Breast epithelium (tissue), 4 donors: ENCODE results near the gene ACSL1. TPM values are rescaled to one million over a fixed set of nuclear protein-coding genes. Genes with fewer than 3 reads are reported as not detected.
"Not testable (repeated sequence)": the region's sequence is repeated elsewhere in the genome, so short reads cannot be mapped to it uniquely, and the experiment has no call there.

Experiments
- DNase-seq, 2 donors: peaks; one replicate each; pipeline ENCODE4 v3.0.0-alpha.2; 2019; ENCODE audit warnings: low spot score in 2 of 2
- H3K27ac ChIP-seq, 2 donors: fragments of 200-600 bp; sonication (generic) in 1 of 2; one replicate each; pipeline ENCODE4 v1.5.1; 2016 to 2019; ENCODE audit warnings: mild to moderate bottlenecking in 1 of 2
- H3K27me3 ChIP-seq, 2 donors: fragments of 200-600 bp; sonication (generic) in 1 of 2; one replicate each; pipeline versions ENCODE4 v1.5.1 to v1.6.0; 2017 to 2019; ENCODE audit warnings: control low read depth in 1 of 2, mild to moderate bottlenecking in 1 of 2
- H3K36me3 ChIP-seq: fragments of 200-600 bp; one replicate; pipeline ENCODE4 v1.5.1; 2019
- H3K4me1 ChIP-seq, 2 donors: fragments of 200-600 bp; sonication (generic); one replicate each; pipeline ENCODE4 v1.5.1; 2016 to 2019; ENCODE audit warnings: control low read depth in 1 of 2
- H3K4me3 ChIP-seq, 3 donors: fragments of 200-600 bp; sonication (generic); 1 replicate in 2 of 3; 2 replicates in 1 of 3; pipeline ENCODE4 v1.5.1; 2016 to 2019; ENCODE audit warnings: mild to moderate bottlenecking in 3 of 3, moderate library complexity in 2 of 3
- H3K9me3 ChIP-seq, 2 donors: fragments of 200-600 bp; sonication (generic) in 1 of 2; one replicate each; pipeline ENCODE4 v1.5.1; 2016 to 2019; ENCODE audit warnings: control low read depth in 1 of 2
- CTCF ChIP-seq, 3 donors: fragments of 450-650 bp; IDR thresholded peaks; one replicate each; pipeline ENCODE4 v1.5.1; 2016 to 2017; ENCODE audit warnings: antibody characterized with exemption in 3 of 3, mild to moderate bottlenecking in 3 of 3, moderate library complexity in 3 of 3
- POLR2A ChIP-seq: fragments of 450-650 bp; IDR thresholded peaks from one replicate; pipeline ENCODE4 v1.6.1; 2016; ENCODE audit warnings: antibody characterized with exemption, mild to moderate bottlenecking, moderate library complexity
- POLR2AphosphoS5 ChIP-seq, 3 donors: sonication (generic); formaldehyde crosslinking; IDR thresholded peaks; one replicate each; pipeline ENCODE4 v1.6.1; 2017; ENCODE audit warnings: antibody characterized with exemption in 3 of 3
- intact Hi-C: fragments of 100-400 bp; cut with DNase I; formaldehyde crosslinking; loops from one replicate; pipeline ENCODE4 v1.15.1; 2023; ENCODE audit warnings: low total_unique reads
- total RNA-seq, 3 donors: library from RNA; depleted of rRNA; stranded (reverse); fragments of >200 nt; gene quantifications; one replicate each; pipeline ENCODE4 v1.1.0, GENCODE V29; 2016

Gene ACSL1
- total RNA-seq, 3 donors from 2014 or later = 167 to 797 (median 254) TPM

GRCh38 chr4:184744236-184744635, 81.5 kb downstream of the ACSL1 start:
- no peak for TF ChIP-seq POLR2A
- TF ChIP-seq CTCF (IDR thresholded peaks at IDR 0.05) = no peak
- no peak for TF ChIP-seq POLR2AphosphoS5 (IDR thresholded peaks at IDR 0.05)
- peaks cover 12 to 25% of the 10 kb centered on the region in 2 donors for H3K4me1 ChIP-seq
- H3K27me3 ChIP-seq = no peaks in the 10 kb centered on the region
- H3K9me3 ChIP-seq = no peaks in the 10 kb centered on the region
- H3K27ac ChIP-seq = no peak overlapping the region
- no peak overlapping the region for H3K4me3 ChIP-seq
- DNase-seq = no peak
- H3K36me3 ChIP-seq = no peaks in the 10 kb centered on the region
- intact Hi-C loops = loop anchor here (10.0 kb wide), 1 partner anchor 71 kb away; no protein-coding TSS in a partner anchor

- Histone ChIP-seq H3K36me3 (no peaks in the 10 kb centered on the region), H3K9me3 (no peaks in the 10 kb centered on the region), H3K27ac (no peak overlapping the region), H3K27me3 (no peaks in the 10 kb centered on the region), H3K4me3 (no peak overlapping the region), H3K4me1 (peaks cover 12 to 25% of the 10 kb centered on the region in 2 donors)
- TF ChIP-seq POLR2A (no peak), POLR2AphosphoS5 (IDR thresholded peaks at IDR 0.05) (no peak), CTCF (IDR thresholded peaks at IDR 0.05) (no peak)
- intact Hi-C loops = loop anchor here (10.0 kb wide), 1 partner anchor 71 kb away; no protein-coding TSS in a partner anchor
- no peak for DNase-seq
These were observed 82.1 kb downstream of the ACSL1 start for GRCh38 chr4:184743650-184744049.

GRCh38 chr4:184741651-184742050, 84.1 kb downstream of the ACSL1 start:
- not testable (repeated sequence) for H3K36me3 ChIP-seq, H3K27ac ChIP-seq, DNase-seq, H3K27me3 ChIP-seq, H3K4me1 ChIP-seq, H3K4me3 ChIP-seq, H3K9me3 ChIP-seq
- intact Hi-C loops = loop anchor here (10.0 kb wide), 1 partner anchor 73 kb away; no protein-coding TSS in a partner anchor

GRCh38 chr4:184740980-184741391, 84.8 kb downstream of the ACSL1 start:
- Histone ChIP-seq H3K4me1 (peaks cover 0 to 5% of the 10 kb centered on the region in 2 donors), H3K27me3 (no peaks in the 10 kb centered on the region), H3K27ac (no peak overlapping the region), H3K4me3 (no peak overlapping the region), H3K36me3 (no peaks in the 10 kb centered on the region), H3K9me3 (no peaks in the 10 kb centered on the region)
- intact Hi-C loops = loop anchor here (10.0 kb wide), 1 partner anchor 74 kb away; no protein-coding TSS in a partner anchor
- DNase-seq = no peak
- TF ChIP-seq POLR2A (no peak), CTCF (IDR thresholded peaks at IDR 0.05) (no peak), POLR2AphosphoS5 (IDR thresholded peaks at IDR 0.05) (no peak)

- H3K36me3 ChIP-seq, H3K4me3 ChIP-seq, H3K27me3 ChIP-seq, H3K27ac ChIP-seq, intact Hi-C loops, H3K9me3 ChIP-seq, DNase-seq, H3K4me1 ChIP-seq: not testable (repeated sequence)
These were observed 86.2 kb downstream of the ACSL1 start for GRCh38 chr4:184739575-184739974.

- intact Hi-C loops = no loop called here
These were observed 91.0 kb downstream of the ACSL1 start for GRCh38 chr4:184734758-184735157.

More at GRCh38 chr4:184734758-184735157, 91.0 kb downstream of the ACSL1 start:
- DNase-seq = no peak
- Histone ChIP-seq H3K36me3 (no peaks in the 10 kb centered on the region), H3K4me3 (peak overlapping the region in 2 of 3 donors; percentile 85 to 87), H3K27ac (peak overlapping the region; percentile 66 to 69), H3K4me1 (peaks cover 0 to 9% of the 10 kb centered on the region in 2 donors), H3K9me3 (no peaks in the 10 kb centered on the region), H3K27me3 (no peaks in the 10 kb centered on the region)
- TF ChIP-seq POLR2AphosphoS5 (IDR thresholded peaks at IDR 0.05) = no peak
- TF ChIP-seq POLR2A = no peak
- no peak for TF ChIP-seq CTCF (IDR thresholded peaks at IDR 0.05)
